ENCODE data around the gene NRG2.

NRG2 gene

GRCh38 chr5:139903795-139904565 lies 139.1 kb downstream of the NRG2 start:
- no peak for DNase-seq (ENCODE audit: low read depth in 3 of 3)

GRCh38 chr5:139903450-139903794 lies 139.7 kb downstream of the NRG2 start:
- no peak for DNase-seq (ENCODE audit: low read depth in 3 of 3)

- DNase-seq (ENCODE audit: low read depth in 3 of 3) = no peak
Measured at GRCh38 chr5:139901986-139902385, 141.1 kb downstream of the NRG2 start.

GRCh38 chr5:139901251-139901575 lies 141.9 kb downstream of the NRG2 start:
- DNase-seq (ENCODE audit: low read depth in 3 of 3) = no peak

- DNase-seq (ENCODE audit: low read depth in 3 of 3) = no peak
Measured at GRCh38 chr5:139900546-139901250, 142.4 kb downstream of the NRG2 start.

GRCh38 chr5:139898981-139899380 lies 144.1 kb downstream of the NRG2 start:
- no peak for DNase-seq (ENCODE audit: low read depth in 3 of 3)

- DNase-seq (ENCODE audit: low read depth in 3 of 3) = no peak
Measured at GRCh38 chr5:139897982-139898381, 145.1 kb downstream of the NRG2 start.

- DNase-seq (ENCODE audit: low read depth in 3 of 3) = no peak
Measured at GRCh38 chr5:139897342-139897741, 145.8 kb downstream of the NRG2 start.

GRCh38 chr5:139896718-139897117 lies 146.4 kb downstream of the NRG2 start:
- DNase-seq (ENCODE audit: low read depth in 3 of 3) = no peak

- no peak for DNase-seq (ENCODE audit: low read depth in 3 of 3)
Measured at GRCh38 chr5:139895647-139896046, 147.5 kb downstream of the NRG2 start.

- DNase-seq (ENCODE audit: low read depth in 3 of 3) = no peak
Measured at GRCh38 chr5:139895046-139895445, 148.1 kb downstream of the NRG2 start.

- DNase-seq (ENCODE audit: low read depth in 3 of 3) = no peak
Measured at GRCh38 chr5:139893873-139894272, 149.2 kb downstream of the NRG2 start.

GRCh38 chr5:139889410-139889809 lies 153.7 kb downstream of the NRG2 start:
- no peak for DNase-seq (ENCODE audit: low read depth in 3 of 3)

- no peak for DNase-seq (ENCODE audit: low read depth in 3 of 3)
Measured at GRCh38 chr5:139888370-139888769, 154.7 kb downstream of the NRG2 start.

GRCh38 chr5:139886213-139886612 lies 156.9 kb downstream of the NRG2 start:
- DNase-seq (ENCODE audit: low read depth in 3 of 3) = no peak

- DNase-seq (ENCODE audit: low read depth in 3 of 3) = no peak
Measured at GRCh38 chr5:139885857-139886208, 157.3 kb downstream of the NRG2 start.

- DNase-seq (ENCODE audit: low read depth in 3 of 3) = no peak
Measured at GRCh38 chr5:139885172-139885856, 157.8 kb downstream of the NRG2 start.

- no peak for DNase-seq (ENCODE audit: low read depth in 3 of 3)
Measured at GRCh38 chr5:139884734-139885133, 158.4 kb downstream of the NRG2 start.

GRCh38 chr5:139884144-139884543 lies 159.0 kb downstream of the NRG2 start:
- no peak for DNase-seq (ENCODE audit: low read depth in 3 of 3)

- DNase-seq (ENCODE audit: low read depth in 3 of 3) = no peak
Measured at GRCh38 chr5:139882961-139883539, 160.0 kb downstream of the NRG2 start.

GRCh38 chr5:139882316-139882715 lies 160.8 kb downstream of the NRG2 start:
- DNase-seq (ENCODE audit: low read depth in 3 of 3) = no peak

- no peak for DNase-seq (ENCODE audit: low read depth in 3 of 3)
Measured at GRCh38 chr5:139881143-139881733, 161.9 kb downstream of the NRG2 start.
